HUES64 (cell line): ENCODE results near the gene SLC16A5.

ENCODE experiments used
- H3K27ac ChIP-seq: 2 replicates; pipeline ENCODE4 v1.7.0; 2013; ENCODE audit warnings: low read depth, low read length, inconsistent platforms
- H3K27me3 ChIP-seq: 2 replicates; pipeline ENCODE4 v1.6.1; 2013; ENCODE audit warnings: mild to moderate bottlenecking, low read length; ENCODE audit not compliant: insufficient read depth
- H3K36me3 ChIP-seq: 2 replicates; pipeline ENCODE4 v1.6.1; 2013; ENCODE audit warnings: mild to moderate bottlenecking, low read length; ENCODE audit not compliant: insufficient read depth
- H3K4me1 ChIP-seq: 2 replicates; pipeline ENCODE4 v1.6.1; 2013; ENCODE audit warnings: mild to moderate bottlenecking, low read length, moderate library complexity; ENCODE audit not compliant: insufficient read depth
- H3K4me3 ChIP-seq: 2 replicates; pipeline ENCODE4 v1.5.1; 2013; ENCODE audit warnings: mild to moderate bottlenecking, low read length, moderate library complexity
- H3K9ac ChIP-seq: 2 replicates; pipeline ENCODE4 v1.6.1; 2013; ENCODE audit warnings: mild to moderate bottlenecking, low read depth, low read length
- H3K9me3 ChIP-seq: 2 replicates; pipeline ENCODE4 v1.6.1; 2013; ENCODE audit warnings: low read depth, low read length; ENCODE audit not compliant: insufficient read depth
- WGBS: fragments of 150-250, 120-280 bp; methylation state at CpG from one replicate; pipeline ENCODE4 v1.1.7; 2013; ENCODE audit warnings: missing lambda C conversion rate; 5-methylcytosine and 5-hydroxymethylcytosine counted together

The SLC16A5 gene

GRCh38 chr17:75077496-75078283 is 10.1 kb upstream of the SLC16A5 start:
- WGBS: 92% methylated on average over 52 of the region's 53 CpGs
- no peak overlapping the region for H3K27ac ChIP-seq
- H3K27me3 ChIP-seq: no peaks in the 10 kb centered on the region
- no peak overlapping the region for H3K9ac ChIP-seq
- H3K4me1 ChIP-seq: peaks cover 12% of the 10 kb centered on the region; the same call in 1 of the 2 replicates
- no peaks in the 10 kb centered on the region for H3K9me3 ChIP-seq
- H3K4me3 ChIP-seq: no peak overlapping the region
- no peaks in the 10 kb centered on the region for H3K36me3 ChIP-seq

GRCh38 chr17:75078284-75079022 is 9.3 kb upstream of the SLC16A5 start:
- no peaks in the 10 kb centered on the region for H3K36me3 ChIP-seq
- H3K27me3 ChIP-seq: no peaks in the 10 kb centered on the region
- WGBS: 65% methylated on average over 17 of the region's 17 CpGs
- H3K9ac ChIP-seq: peak overlapping the region; percentile 42; the same call in 1 of the 2 replicates
- peaks cover 13% of the 10 kb centered on the region; the same call in 1 of the 2 replicates for H3K4me1 ChIP-seq
- H3K4me3 ChIP-seq: no peak overlapping the region
- H3K27ac ChIP-seq: peak overlapping the region; percentile 31; the same call in 1 of the 2 replicates
- H3K9me3 ChIP-seq: no peaks in the 10 kb centered on the region

DNA sequence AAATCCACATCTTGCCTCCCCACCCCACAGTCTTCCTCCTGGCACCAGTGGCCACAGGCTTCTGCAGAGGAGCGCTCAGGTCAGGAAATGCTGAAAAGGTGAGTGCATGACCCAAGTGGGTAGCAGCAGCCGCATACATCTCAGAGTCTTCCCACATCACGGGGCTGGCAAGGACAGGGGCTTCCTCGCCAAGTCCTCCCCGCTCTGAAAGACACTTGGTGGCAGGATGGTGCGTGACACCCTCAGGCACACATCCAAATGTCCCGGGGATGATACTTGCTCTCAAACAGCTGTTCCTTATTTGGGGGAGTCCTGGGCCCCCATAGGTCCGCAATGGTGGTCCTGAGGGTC is 8.8 kb upstream of the SLC16A5 start:
- WGBS: 84% methylated on average over 8 of the region's 8 CpGs
- Histone ChIP-seq H3K4me3 (no peak overlapping the region), H3K9ac (peak overlapping the region; percentile 42; the same call in 1 of the 2 replicates), H3K9me3 (no peaks in the 10 kb centered on the region), H3K4me1 (peaks cover 13% of the 10 kb centered on the region; the same call in 1 of the 2 replicates), H3K36me3 (no peaks in the 10 kb centered on the region), H3K27ac (peak overlapping the region; percentile 31; the same call in 1 of the 2 replicates), H3K27me3 (no peaks in the 10 kb centered on the region)

DNA sequence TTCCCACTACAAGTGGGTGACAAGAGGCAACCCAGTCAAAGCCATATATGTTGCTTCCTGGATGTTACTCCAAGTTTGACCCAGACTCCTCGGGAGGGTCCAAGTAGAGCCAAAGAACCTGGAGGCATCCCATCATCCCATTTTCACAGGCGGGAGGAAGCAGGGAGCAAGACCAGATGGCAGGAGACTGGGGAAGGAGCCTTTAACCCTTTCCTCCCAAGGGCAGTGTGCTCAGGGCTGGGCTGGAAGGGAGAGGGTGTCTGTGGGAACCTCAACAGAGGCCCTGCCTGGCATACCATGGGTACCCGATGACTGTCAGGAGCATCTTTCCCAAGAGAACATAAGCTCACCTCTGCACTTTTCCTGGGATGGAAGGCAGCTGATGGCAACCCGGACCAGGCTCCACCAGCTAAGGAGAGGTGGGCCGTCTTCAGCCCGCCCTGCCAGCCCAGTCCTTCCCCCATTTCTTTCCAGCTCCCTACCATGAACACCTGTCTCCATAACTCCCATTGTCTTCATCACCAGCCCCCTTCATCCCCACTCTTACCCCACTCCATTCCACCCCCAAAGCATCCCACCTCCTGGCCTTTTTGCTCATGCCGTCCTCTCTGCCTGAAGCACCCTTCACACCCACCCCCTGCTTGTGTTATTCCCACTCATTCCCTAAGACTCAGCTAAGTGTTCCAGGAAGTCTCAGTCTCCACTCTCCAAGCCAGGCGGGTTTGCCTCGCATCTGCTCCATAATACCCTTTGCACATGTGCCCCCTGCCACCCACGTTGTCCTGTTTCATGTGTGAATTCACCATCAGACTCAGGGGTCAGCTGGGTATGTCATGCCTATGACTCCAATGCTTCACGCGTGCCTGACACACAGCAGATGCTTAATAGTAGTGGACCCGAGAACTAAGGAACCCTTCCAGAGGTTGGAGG is 5.9 kb upstream of the SLC16A5 start:
- H3K4me1 ChIP-seq: peaks cover 13% of the 10 kb centered on the region; the same call in 1 of the 2 replicates
- no peaks in the 10 kb centered on the region for H3K27me3 ChIP-seq
- H3K9ac ChIP-seq: no peak overlapping the region
- no peaks in the 10 kb centered on the region for H3K9me3 ChIP-seq
- no peaks in the 10 kb centered on the region for H3K36me3 ChIP-seq
- 83% methylated on average over 13 of the region's 13 CpGs for WGBS
- H3K27ac ChIP-seq: no peak overlapping the region
- no peak overlapping the region for H3K4me3 ChIP-seq

GRCh38 chr17:75082683-75083082 is 5.1 kb upstream of the SLC16A5 start:
- no peak overlapping the region for H3K4me3 ChIP-seq
- H3K36me3 ChIP-seq: no peaks in the 10 kb centered on the region
- H3K4me1 ChIP-seq: peaks cover 13% of the 10 kb centered on the region; the same call in 1 of the 2 replicates
- H3K27me3 ChIP-seq: no peaks in the 10 kb centered on the region
- H3K9ac ChIP-seq: no peak overlapping the region
- WGBS: 56% methylated on average over 6 of the region's 6 CpGs
- no peak overlapping the region for H3K27ac ChIP-seq
- H3K9me3 ChIP-seq: no peaks in the 10 kb centered on the region

GRCh38 chr17:75084039-75084660 is 3.6 kb upstream of the SLC16A5 start:
- Histone ChIP-seq H3K36me3 (no peaks in the 10 kb centered on the region), H3K4me3 (no peak overlapping the region), H3K9me3 (no peaks in the 10 kb centered on the region), H3K4me1 (peaks cover 12% of the 10 kb centered on the region), H3K27me3 (no peaks in the 10 kb centered on the region), H3K27ac (no peak overlapping the region), H3K9ac (no peak overlapping the region)
- 81% methylated on average over 14 of the region's 14 CpGs for WGBS

DNA sequence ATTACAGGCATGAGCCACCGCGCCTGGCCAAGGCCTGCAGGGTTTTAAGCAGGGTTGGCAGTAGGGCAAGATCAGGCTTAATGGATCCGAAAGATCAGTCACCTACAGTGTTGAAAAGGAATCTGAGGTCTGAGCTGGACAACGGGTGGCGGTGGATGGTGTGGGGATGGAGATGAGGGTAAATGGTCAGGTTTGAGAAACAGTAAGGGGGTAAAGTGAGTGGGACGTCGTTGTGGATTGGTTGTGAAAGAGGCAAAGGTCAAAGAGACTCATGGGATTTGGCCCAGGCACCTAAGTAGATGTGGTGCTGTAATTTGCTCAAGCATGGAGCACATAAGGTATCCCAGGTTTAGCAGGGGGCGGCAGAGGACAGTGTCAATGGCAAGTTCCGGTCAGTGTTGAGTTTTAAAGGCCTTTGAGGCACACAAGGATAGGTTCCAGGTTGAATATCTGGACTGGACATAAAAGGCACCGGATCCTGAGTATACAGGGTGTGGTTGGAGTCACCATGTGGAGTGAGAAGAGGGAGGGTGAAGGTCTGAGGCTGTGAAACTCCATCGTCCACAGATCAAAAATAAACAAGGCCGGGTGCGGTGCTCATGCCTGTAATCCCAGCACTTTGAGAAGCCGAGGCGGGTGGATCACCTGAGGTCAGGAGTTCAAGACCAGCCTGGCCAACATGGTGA is 1.1 kb upstream of the SLC16A5 start:
- H3K36me3 ChIP-seq: no peaks in the 10 kb centered on the region
- no peak overlapping the region for H3K9ac ChIP-seq
- peaks cover 22% of the 10 kb centered on the region for H3K4me1 ChIP-seq
- H3K9me3 ChIP-seq: no peaks in the 10 kb centered on the region
- H3K4me3 ChIP-seq: no peak overlapping the region
- WGBS: 85% methylated on average over 15 of the region's 15 CpGs
- H3K27ac ChIP-seq: no peak overlapping the region
- no peaks in the 10 kb centered on the region for H3K27me3 ChIP-seq

DNA sequence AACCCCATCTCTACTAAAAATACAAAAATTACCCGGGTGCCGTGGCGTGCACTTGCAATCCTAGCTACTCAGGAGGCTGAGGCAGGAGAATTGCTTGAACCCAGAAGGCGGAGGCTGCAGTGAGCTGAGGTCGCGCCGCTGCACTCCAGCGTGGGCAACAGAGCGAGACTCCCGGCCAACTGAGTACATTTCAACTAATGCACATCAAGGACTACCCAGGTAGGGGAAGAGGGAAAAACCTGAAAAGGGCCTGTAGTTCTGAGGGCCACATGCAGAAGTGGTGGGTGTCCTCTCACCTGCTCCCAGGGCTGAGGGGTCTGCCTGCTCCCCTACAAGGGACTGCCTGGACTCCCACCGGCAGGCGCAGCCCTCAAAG is 584 bp upstream of the SLC16A5 start:
- peak overlapping the region; percentile 97 for H3K27ac ChIP-seq
- peaks cover 23% of the 10 kb centered on the region for H3K4me1 ChIP-seq
- H3K4me3 ChIP-seq: peak overlapping the region; percentile 84
- H3K9me3 ChIP-seq: no peaks in the 10 kb centered on the region
- no peaks in the 10 kb centered on the region for H3K27me3 ChIP-seq
- H3K9ac ChIP-seq: peak overlapping the region; percentile 90
- WGBS: 53% methylated on average over 12 of the region's 12 CpGs
- no peaks in the 10 kb centered on the region for H3K36me3 ChIP-seq

DNA sequence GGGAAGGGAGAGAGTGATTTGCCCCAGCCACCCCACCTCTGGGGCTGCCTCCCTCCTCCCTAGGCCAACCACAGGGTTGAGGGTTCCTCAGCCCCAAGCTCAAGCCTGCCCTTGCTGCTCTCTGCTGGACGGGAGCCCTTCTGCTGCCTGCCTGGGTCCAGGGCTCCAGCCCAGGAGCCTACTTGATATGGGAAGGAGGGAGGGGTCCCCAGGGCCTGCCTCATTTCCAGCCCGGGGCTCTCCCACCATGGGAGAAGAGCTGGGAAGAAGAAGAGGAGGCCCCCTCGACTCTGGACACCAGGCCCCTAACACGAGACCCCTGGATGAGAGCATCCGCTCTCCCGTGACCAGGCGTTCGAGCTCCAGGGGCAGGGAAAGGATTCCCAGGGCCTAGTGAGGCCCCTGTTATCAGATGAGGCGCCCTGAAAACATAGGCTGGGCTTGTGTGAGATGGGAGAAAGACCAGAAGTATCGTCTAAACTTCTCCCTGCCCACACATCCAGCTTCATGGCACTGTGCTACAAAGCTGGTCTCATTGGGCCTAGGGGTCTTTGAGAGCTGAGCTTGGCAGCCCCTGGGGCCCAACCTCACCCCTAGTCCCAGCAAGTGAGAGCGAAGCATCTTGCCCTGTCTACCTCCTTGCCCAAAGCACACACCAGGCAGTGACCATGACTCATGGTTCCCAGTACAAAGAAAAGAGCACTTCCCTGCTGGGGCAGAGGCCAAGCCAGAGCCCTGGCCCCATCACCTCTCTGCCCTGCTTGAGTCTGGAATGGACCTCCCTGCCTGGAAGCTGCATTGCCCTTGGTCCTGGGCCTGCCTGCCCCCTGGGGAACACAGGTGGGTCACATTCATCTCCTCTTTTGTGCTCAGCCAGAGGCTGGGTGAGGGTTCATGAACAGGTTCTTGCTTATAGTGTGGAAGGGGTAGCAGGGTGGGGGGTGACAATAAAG is 987 bp downstream of the SLC16A5 start:
- peak overlapping the region; percentile 84 for H3K4me3 ChIP-seq
- WGBS: 65% methylated on average over 11 of the region's 11 CpGs
- peaks cover 21% of the 10 kb centered on the region for H3K4me1 ChIP-seq
- no peaks in the 10 kb centered on the region for H3K27me3 ChIP-seq
- no peaks in the 10 kb centered on the region for H3K9me3 ChIP-seq
- H3K9ac ChIP-seq: peak overlapping the region; percentile 90
- no peaks in the 10 kb centered on the region for H3K36me3 ChIP-seq
- peak overlapping the region; percentile 97 for H3K27ac ChIP-seq
